SJCRH30 (cell line): ENCODE results near the gene PLP2. TPM values are rescaled to one million over a fixed set of nuclear protein-coding genes. Genes with fewer than 3 reads are reported as not detected.

Source experiments
- total RNA-seq: library from RNA; depleted of rRNA; stranded (reverse); fragments of >200 nt; shearing (Covaris generic); gene quantifications from 2 replicates; pipeline ENCODE4 v1.2.3, GENCODE V29; 2014; rRNA removed

PLP2 gene
- total RNA-seq, 1 experiment from 2014 or later = 56.6 TPM

Other genes with a start within 250 kb of the PLP2 start
- gene OTUD5, start 214.3 kb upstream of the PLP2 start, total RNA-seq = 17.0 and 19.2 TPM in 2 replicates
- gene KCND1, start 200.1 kb upstream of the PLP2 start, total RNA-seq = 0.08 and 0.12 TPM in 2 replicates
- gene GRIPAP1, start 169.6 kb upstream of the PLP2 start, total RNA-seq = 16.2 and 19.4 TPM in 2 replicates
- 9.6 and 10.2 TPM in 2 replicates for gene TFE3, start 128.5 kb upstream of the PLP2 start, total RNA-seq
- 2.0 and 2.5 TPM in 2 replicates for gene CCDC120, start 112.9 kb upstream of the PLP2 start, total RNA-seq
- gene PRAF2, start 97.9 kb upstream of the PLP2 start, total RNA-seq = 4.7 and 5.0 TPM in 2 replicates
- gene WDR45, start 92.0 kb upstream of the PLP2 start, total RNA-seq = 18.0 and 18.1 TPM in 2 replicates
- gene GPKOW, start 48.2 kb upstream of the PLP2 start, total RNA-seq = 13.0 and 14.3 TPM in 2 replicates
- 0.53 and 1.2 TPM in 2 replicates for gene MAGIX, start 9.1 kb upstream of the PLP2 start, total RNA-seq
- gene PRICKLE3, start 14.5 kb downstream of the PLP2 start, total RNA-seq = 3.4 TPM in 2 replicates
- gene SYP, start 28.3 kb downstream of the PLP2 start, total RNA-seq = 0.10 and 0.45 TPM in 2 replicates
- not detected in 2 replicates for gene CACNA1F, start 61.4 kb downstream of the PLP2 start, total RNA-seq
- 6.6 and 6.7 TPM in 2 replicates for gene CCDC22, start 63.6 kb downstream of the PLP2 start, total RNA-seq
- not detected in 2 replicates for gene FOXP3, start 92.8 kb downstream of the PLP2 start, total RNA-seq
- 1.6 and 1.9 TPM in 2 replicates for gene PPP1R3F, start 97.9 kb downstream of the PLP2 start, total RNA-seq
- gene GAGE10, start 131.7 kb downstream of the PLP2 start, total RNA-seq = not detected in 2 replicates
- not detected in 2 replicates for gene GAGE12J, start 150.1 kb downstream of the PLP2 start, total RNA-seq
- not detected in 2 replicates for gene GAGE13, start 159.7 kb downstream of the PLP2 start, total RNA-seq